Measurements from ENCODE around the gene METTL25B. TPM values are rescaled to one million over a fixed set of nuclear protein-coding genes. Genes with fewer than 3 reads are reported as not detected.

METTL25B gene
- total RNA-seq (10 to 100 TPM; 15.2 to 90.2 (median 72.4) TPM), polyA plus RNA-seq (10 to 100 TPM; 31.0 to 50.2 (median 43.5) TPM)
- long read RNA-seq, donor 1, partial matches to known transcripts = 0 of 1 reads
- long read RNA-seq, donor 1, other reads (novel, unspliced or antisense) = 0 of 1 reads
- long read RNA-seq, donor 2, partial matches to known transcripts = 0 of 1 reads
- long read RNA-seq, donor 2, other reads (novel, unspliced or antisense) = 0 of 1 reads
- long read RNA-seq, donor 3, partial matches to known transcripts = 0 of 4 reads
- long read RNA-seq, donor 3, other reads (novel, unspliced or antisense) = 0 of 4 reads
- long read RNA-seq, donor 4 = 0 reads
- long read RNA-seq, donor 5, partial matches to known transcripts = 0 of 3 reads
- long read RNA-seq, donor 5, other reads (novel, unspliced or antisense) = 0 of 3 reads
- long read RNA-seq, donor 6 = 0 reads
- long read RNA-seq, donor 7, partial matches to known transcripts = 0 of 1 reads
- long read RNA-seq, donor 7, other reads (novel, unspliced or antisense) = 0 of 1 reads
- long read RNA-seq, donor 8 = 0 reads
- long read RNA-seq, donor 9, partial matches to known transcripts = 71 of 117 reads
- long read RNA-seq, donor 9, other reads (novel, unspliced or antisense) = 43 of 117 reads
- long read RNA-seq, donor 10 = 0 reads

DNA sequence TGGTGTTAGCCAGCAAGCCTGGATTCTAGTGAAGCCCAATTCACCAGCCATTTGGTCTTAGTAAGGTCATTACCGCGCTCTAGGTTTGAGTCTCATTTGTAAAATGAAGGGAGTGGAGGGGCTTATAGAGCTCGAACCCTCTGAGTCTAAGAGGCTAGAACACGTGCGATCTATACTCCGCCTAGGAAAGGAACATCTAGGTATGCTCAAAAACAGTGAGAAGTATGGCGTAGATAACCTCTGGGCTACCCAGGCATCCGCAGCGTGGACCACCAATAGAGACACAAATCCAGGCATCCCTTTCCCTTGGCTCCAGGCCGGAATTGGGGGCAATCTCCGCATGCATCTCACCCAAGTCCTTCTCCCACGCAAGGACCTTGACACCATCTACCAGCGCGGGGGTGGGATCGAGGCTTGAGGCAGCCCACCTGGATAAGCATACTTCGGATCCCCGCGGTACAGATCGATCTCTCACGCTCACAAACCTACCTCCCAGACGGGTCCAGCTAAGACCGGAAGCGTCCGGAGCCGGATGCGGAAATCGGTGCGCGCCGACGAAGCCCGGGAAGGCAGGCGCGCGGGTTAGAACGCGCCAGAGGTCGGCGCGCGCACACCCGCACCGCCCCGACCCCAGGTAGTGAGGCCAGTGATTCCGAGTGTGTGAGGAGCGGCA, at the start of gene METTL25B:
Gene METTL25B, plus strand, starts transcription at position 544 of the 673 bp plus-strand sequence. CDS start 636 bp downstream, outside the sequence.
- peak; percentile 85 to 95 for DNase-seq
- WGBS, 5 donors = 0 to 1% (median 1%) methylated on average over 38 to 46 of the region's 46 CpGs
- Histone ChIP-seq H3K27ac (peak within 1 kb of the TSS; percentile 86 to 99 (median 99)), H3K36me3 (peaks cover 11 to 41% (median 35%) of the 10 kb centered on the region in 4 donors), H3K9me3 (no peaks in the 10 kb centered on the region), H3K4me3 (peak within 1 kb of the TSS; percentile 67 to 94 (median 78)), H3K4me1 (peaks cover 36 to 67% (median 60%) of the 10 kb centered on the region in 4 donors), H3K27me3 (no peaks in the 10 kb centered on the region)
- intact Hi-C loops (cut with DNase I; ENCODE audit: low total_unique reads) = loop anchor here (5.0 kb wide), 1 partner anchor 36 kb away; no protein-coding TSS in a partner anchor
- TF ChIP-seq EP300 (IDR thresholded peaks at IDR 0.05) = no peak
- TF ChIP-seq POLR2A (IDR thresholded peaks at IDR 0.05) = peak in 1 of 4 donors; percentile 25
- TF ChIP-seq POLR2AphosphoS5 (IDR thresholded peaks at IDR 0.05) = peak; percentile 16 to 82 (median 80)

DNA sequence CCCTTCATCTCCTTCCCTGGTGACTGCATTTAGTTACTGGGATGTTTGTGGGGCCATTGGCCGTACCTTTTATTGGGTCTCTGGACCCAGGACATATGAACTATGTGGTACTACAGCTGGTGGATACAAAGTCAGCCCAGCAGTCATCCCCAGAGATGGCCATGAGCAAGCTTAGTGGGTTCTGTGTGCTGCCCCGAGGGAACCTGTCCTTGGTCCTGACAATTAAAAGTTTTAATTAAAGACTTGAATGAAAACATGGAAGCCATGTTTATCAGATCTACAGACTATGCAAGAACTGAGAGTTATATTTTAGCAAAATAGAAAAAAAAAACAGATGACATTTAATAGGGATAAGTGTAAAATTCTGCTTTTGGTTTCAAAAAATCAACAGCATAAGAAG, 48.2 kb upstream of the METTL25B start:
- 51 to 70% (median 62%) methylated on average over 2 of the region's 2 CpGs for WGBS, 5 donors

DNA sequence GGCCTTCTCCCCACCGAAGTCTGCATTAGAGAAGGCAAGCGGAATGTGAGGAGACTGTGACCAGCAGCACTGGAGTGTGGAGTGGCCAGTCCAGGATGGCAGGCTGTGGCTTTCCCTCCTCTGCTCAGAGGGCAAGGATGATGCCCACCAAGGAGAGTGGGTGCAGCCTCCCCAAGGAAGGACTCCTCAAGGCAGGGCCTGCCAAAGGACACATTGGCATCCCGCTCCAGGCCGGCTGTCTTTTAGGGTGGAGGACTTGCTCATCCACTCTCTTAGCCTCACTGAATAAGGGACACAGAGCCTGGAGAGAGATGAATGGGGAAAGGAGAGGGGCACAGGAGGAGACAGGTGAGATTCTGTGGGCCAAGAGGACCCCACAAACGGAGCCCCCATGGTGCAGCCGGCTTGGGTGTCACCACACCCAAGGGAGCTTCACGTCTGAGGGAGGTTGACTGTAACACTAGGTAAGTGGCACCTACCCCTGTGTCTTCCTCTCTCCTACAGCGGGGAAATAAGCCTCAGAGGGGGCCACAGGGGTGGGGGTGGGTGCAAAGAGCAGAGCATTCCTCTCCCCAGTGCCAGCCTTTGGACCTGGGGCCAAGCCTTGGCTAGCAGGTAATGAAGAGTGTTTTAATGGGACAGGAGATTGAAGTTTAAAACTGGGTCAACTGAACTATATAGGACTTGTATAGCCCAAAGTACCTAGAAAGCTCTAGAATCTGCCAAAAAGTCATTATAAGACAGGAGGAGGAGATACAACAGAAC, 46.9 kb upstream of the METTL25B start:
- Histone ChIP-seq H3K27me3 (peaks cover 7 to 94% (median 56%) of the 10 kb centered on the region in 3 donors), H3K36me3 (no peaks in the 10 kb centered on the region), H3K4me1 (peaks cover 14 to 21% (median 18%) of the 10 kb centered on the region in 4 donors), H3K4me3 (no peak overlapping the region), H3K27ac (no peak overlapping the region), H3K9me3 (no peaks in the 10 kb centered on the region)
- 74 to 82% (median 78%) methylated on average over 8 of the region's 8 CpGs for WGBS, 5 donors
- TF ChIP-seq POLR2A (IDR thresholded peaks at IDR 0.05) (no peak), POLR2AphosphoS5 (IDR thresholded peaks at IDR 0.05) (no peak), EP300 (IDR thresholded peaks at IDR 0.05) (no peak)
- TF ChIP-seq, protein P1, sequence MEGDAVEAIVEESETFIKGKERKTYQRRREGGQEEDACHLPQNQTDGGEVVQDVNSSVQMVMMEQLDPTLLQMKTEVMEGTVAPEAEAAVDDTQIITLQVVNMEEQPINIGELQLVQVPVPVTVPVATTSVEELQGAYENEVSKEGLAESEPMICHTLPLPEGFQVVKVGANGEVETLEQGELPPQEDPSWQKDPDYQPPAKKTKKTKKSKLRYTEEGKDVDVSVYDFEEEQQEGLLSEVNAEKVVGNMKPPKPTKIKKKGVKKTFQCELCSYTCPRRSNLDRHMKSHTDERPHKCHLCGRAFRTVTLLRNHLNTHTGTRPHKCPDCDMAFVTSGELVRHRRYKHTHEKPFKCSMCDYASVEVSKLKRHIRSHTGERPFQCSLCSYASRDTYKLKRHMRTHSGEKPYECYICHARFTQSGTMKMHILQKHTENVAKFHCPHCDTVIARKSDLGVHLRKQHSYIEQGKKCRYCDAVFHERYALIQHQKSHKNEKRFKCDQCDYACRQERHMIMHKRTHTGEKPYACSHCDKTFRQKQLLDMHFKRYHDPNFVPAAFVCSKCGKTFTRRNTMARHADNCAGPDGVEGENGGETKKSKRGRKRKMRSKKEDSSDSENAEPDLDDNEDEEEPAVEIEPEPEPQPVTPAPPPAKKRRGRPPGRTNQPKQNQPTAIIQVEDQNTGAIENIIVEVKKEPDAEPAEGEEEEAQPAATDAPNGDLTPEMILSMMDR (IDR thresholded peaks at IDR 0.05) = no peak
- no peak for DNase-seq
- intact Hi-C loops (cut with DNase I; ENCODE audit: low total_unique reads) = no loop called here

More for the DNA sequence above, 48.2 kb upstream of the METTL25B start:
- TF ChIP-seq POLR2AphosphoS5 (IDR thresholded peaks at IDR 0.05) = no peak
- no peak for TF ChIP-seq EP300 (IDR thresholded peaks at IDR 0.05)
- no peak for TF ChIP-seq POLR2A (IDR thresholded peaks at IDR 0.05)
- TF ChIP-seq, protein P1 (IDR thresholded peaks at IDR 0.05) = no peak
- H3K27me3 ChIP-seq = peaks cover 7 to 94% (median 62%) of the 10 kb centered on the region in 3 donors
- H3K27ac ChIP-seq = no peak overlapping the region
- intact Hi-C loops (cut with DNase I; ENCODE audit: low total_unique reads) = no loop called here
- peaks cover 14 to 33% (median 26%) of the 10 kb centered on the region in 4 donors for H3K4me1 ChIP-seq
- no peak overlapping the region for H3K4me3 ChIP-seq
- H3K9me3 ChIP-seq = no peaks in the 10 kb centered on the region
- H3K36me3 ChIP-seq = no peaks in the 10 kb centered on the region
- no peak for DNase-seq

DNA sequence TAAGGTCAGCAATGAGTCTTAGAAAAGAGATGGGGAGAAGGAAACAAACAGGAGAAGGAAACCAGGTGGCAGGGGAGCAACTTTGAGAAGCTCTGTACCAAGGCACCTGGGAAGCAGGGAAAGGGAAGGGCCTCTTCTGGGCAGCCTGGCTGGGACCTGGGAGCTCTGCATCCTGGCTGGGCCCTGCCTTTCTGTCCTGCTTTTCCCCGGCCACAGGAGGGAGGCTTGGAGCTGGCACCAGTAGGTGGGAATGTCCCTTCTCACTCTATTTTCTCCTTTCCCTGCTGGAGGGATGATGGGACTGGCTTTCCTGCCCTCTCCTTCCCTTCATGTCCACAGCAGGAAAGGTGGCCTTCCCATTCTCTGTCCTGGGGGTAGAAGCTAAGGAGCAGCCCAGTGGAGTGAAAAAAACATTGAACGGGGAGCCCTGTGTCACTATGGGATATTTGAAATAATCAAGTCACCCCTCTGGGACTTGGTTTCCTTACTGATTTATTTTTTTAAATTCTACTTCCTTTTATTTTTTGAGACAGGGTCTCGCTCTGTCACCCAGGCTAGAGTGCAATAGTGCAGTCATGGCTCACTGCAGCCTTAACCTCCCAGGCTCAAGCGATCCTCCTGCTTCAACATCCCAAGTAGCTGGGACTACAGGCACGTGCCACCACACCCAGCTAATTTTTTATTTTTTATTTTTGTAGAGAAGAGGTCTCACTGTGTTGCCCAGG, 45.9 kb upstream of the METTL25B start:
- Histone ChIP-seq H3K27ac (no peak overlapping the region), H3K4me1 (peaks cover 5 to 11% (median 8%) of the 10 kb centered on the region in 4 donors), H3K9me3 (no peaks in the 10 kb centered on the region), H3K36me3 (no peaks in the 10 kb centered on the region), H3K27me3 (peaks cover 0 to 94% (median 47%) of the 10 kb centered on the region in 3 donors), H3K4me3 (no peak overlapping the region)
- 57 to 71% (median 62%) methylated on average over 5 of the region's 5 CpGs for WGBS, 5 donors
- no peak for DNase-seq
- intact Hi-C loops (cut with DNase I; ENCODE audit: low total_unique reads) = no loop called here
- no peak for TF ChIP-seq EP300 (IDR thresholded peaks at IDR 0.05)

All from stomach (tissue), 19 donors.